CD4-positive, alpha-beta T cell treated with Interleukin-21 for 1 hour (primary cell): Measurements from ENCODE around the gene LILRA1.
"Not testable (repeated sequence)": the region's sequence is repeated elsewhere in the genome, so short reads cannot be mapped to it uniquely, and the experiment has no call there.

ENCODE experiments used
- DNase-seq: peaks from one replicate; pipeline ENCODE4 v3.0.0-alpha.2; 2020

LILRA1 gene

GRCh38 chr19:54627912-54628311 is 34.5 kb downstream of the LILRA1 start:
- DNase-seq = not testable (repeated sequence)

GRCh38 chr19:54630262-54630661 is 36.8 kb downstream of the LILRA1 start, which contains the start of gene LILRB1:
LILRB1 (plus strand) TSS chr19:54630484; CDS start chr19:54631074, 590 bp downstream.
- DNase-seq = not testable (repeated sequence)

- DNase-seq = no peak
Observed at GRCh38 chr19:54630782-54631181, 37.4 kb downstream of the LILRA1 start.

DNA sequence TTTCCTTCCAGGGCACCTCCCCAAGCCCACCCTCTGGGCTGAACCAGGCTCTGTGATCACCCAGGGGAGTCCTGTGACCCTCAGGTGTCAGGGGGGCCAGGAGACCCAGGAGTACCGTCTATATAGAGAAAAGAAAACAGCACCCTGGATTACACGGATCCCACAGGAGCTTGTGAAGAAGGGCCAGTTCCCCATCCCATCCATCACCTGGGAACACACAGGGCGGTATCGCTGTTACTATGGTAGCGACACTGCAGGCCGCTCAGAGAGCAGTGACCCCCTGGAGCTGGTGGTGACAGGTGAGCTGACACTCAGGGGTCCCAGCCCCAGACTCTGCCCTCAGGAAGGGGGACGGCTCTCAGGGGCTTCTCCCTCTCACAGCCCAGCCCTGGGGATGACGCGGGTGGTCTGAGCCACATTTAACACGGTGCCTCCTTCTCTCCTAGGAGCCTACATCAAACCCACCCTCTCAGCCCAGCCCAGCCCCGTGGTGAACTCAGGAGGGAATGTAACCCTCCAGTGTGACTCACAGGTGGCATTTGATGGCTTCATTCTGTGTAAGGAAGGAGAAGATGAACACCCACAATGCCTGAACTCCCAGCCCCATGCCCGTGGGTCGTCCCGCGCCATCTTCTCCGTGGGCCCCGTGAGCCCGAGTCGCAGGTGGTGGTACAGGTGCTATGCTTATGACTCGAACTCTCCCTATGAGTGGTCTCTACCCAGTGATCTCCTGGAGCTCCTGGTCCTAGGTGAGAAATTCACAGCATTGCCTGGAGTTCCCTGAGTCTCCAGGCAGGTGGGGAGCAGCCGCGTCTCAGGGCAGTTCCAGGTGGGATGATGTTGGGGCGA is 38.3 kb downstream of the LILRA1 start:
- not testable (repeated sequence) for DNase-seq

GRCh38 chr19:54632517-54632916 is 39.1 kb downstream of the LILRA1 start:
- DNase-seq = not testable (repeated sequence)

DNA sequence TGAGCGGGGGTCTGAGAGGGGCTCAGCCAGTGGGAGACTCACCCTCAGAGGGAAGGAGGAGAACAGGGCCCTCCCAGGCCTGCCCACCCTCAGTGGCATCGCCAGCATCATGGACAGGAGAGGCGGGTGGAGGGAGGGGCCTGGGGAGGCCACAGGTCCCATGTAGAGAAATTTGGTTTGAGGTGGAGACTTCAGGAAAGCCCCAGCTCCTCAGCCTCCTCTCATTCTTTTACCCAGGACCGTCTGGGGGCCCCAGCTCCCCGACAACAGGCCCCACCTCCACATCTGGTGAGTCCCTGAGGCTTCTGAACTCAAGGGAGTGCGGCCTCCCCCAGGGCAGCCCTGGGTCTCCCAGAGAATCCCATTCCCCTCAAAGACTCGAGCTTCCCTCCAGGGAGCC is 40.0 kb downstream of the LILRA1 start:
- DNase-seq = no peak

DNA sequence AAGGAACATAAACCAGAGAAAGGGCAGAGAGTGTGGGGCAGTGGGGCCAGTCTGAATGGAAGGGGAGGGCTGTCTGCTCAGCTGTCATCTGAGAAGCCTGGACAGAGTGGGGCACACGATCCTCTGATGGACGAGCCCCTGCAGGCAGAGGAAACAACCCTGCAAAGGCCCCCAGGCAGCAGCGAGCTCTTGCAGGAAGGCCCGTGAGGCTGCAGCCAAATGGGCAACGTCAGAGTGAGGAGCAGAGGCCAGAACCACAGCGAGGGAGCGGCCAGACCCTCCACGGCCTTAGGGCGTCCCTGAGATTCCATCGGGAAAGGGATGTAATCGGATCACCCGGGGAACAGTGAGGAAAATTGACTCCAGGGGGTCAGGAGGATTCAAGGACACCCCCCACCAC is 42.6 kb downstream of the LILRA1 start:
- not testable (repeated sequence) for DNase-seq

GRCh38 chr19:54638683-54639082 is 45.3 kb downstream of the LILRA1 start:
- no peak for DNase-seq

DNA sequence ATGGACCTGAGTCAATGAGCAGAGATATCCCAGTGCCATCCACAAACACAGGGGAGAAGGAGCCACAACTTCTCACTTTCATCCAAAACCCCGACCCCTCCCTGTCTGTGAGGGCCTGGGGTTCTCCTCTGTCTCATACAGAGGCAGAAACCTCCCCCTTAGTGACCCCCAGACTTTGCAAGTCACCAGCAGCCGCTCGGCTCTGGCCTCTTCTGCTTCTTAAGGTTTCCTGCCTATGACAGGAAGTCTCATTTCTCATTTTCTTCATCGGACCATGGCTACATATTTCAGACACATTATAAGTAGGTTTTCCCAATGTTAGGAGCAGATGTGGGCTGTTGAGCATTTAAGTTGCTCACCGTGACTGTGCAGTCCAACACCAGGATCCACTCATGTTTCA is 49.5 kb downstream of the LILRA1 start:
- DNase-seq = not testable (repeated sequence)

DNA sequence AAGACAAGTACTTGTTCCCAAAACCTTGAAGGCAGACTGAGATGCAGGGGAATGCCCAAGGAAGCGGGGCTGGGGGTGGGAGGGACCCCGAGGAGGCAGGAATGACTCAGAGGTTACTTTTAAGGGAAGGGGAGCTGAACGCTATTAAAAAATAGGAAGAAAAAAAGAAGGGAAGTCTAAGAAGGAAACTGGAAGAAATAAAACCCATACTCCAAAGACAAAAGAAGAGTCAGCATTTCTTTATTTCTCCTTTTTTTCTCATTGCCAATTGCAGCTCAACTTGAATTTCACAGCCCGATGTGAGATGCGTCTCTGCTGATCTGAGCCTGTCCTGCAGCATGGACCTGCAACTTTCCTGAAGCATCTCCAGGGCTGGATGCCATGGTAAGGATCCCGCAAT is 50.2 kb downstream of the LILRA1 start:
- DNase-seq = not testable (repeated sequence)

DNA sequence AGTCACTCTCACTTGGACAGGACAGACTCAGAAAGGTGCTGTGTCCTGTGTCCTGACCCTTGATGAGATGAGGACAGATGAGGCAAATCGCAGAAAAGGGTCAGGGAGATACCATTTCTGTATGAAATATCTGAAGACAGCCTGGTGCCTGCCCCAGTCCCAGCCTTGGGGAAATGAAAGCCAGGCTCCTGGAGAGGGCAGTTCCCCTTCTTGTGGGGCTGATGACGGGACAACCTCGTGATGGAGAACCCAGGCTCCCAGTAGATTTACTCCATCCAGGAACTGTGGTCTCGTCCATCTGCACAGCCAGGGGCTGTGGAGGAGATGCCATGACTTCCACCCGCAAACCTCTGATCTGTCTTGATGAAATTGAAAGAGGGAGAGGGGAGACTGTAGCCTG is 50.6 kb downstream of the LILRA1 start:
- DNase-seq = no peak

- DNase-seq = no peak
Observed at GRCh38 chr19:54646331-54646841, 53.0 kb downstream of the LILRA1 start.

DNA sequence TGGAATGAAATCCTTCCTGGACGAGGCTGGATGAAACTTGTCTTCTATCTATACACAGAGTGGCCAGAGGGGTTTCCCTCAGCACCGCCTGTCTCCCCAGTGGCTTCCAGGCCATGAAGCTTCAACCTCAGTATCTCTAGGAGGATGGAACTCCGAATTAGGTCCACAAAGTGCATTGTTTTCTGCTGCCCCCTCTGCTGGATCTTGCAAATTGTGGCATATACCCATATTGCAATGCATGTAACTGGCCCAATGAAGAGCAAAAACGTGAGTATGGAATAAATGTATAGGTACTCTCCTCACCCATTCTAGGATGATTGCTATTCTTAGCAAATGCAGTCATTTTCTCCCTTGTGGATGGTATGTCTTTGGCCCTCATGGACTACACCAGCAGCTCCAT is 54.7 kb downstream of the LILRA1 start:
- DNase-seq = no peak

GRCh38 chr19:54650108-54650655 is 56.8 kb downstream of the LILRA1 start:
- DNase-seq = no peak
